A673 (cell line): ENCODE measurements around the gene TMEM174. TPM values are rescaled to one million over a fixed set of nuclear protein-coding genes. Genes with fewer than 3 reads are reported as not detected.

Experiments
- BruUV-seq: library from RNA; stranded (reverse); fragments of 400-500 nt; replicated peaks from 2 replicates; lab custom pipeline; 2021; lab: Mats Ljungman, UMichigan
- CTCF ChIA-PET: fragments of 300-600 bp; sonication (Branson Sonifier 250); formaldehyde crosslinking; loops from one replicate; lab custom pipeline; 2022; ENCODE audit warnings: antibody characterized with exemption; lab: Charles Lee
- POLR2A ChIA-PET: fragments of 300-600 bp; sonication (Branson Sonifier 250); formaldehyde crosslinking; loops from one replicate; lab custom pipeline; 2022; ENCODE audit warnings: antibody characterized with exemption; ENCODE audit not compliant: low non-redundant PET; lab: Charles Lee
- DNase-seq: peaks from one replicate; pipeline ENCODE4 v3.0.0-alpha.2; 2015; ENCODE audit warnings: low spot score
- H3K27ac ChIP-seq: fragments of 200-600 bp; sonication (generic); 2 replicates; pipeline ENCODE4 v1.5.1; 2016; ENCODE audit warnings: mixed run types, low read depth, mild to moderate bottlenecking, mixed read lengths, antibody characterized with exemption, low read length; ENCODE audit not compliant: poor library complexity, severe bottlenecking
- H3K27me3 ChIP-seq: fragments of 200-600 bp; sonication (generic); replicated peaks from 2 replicates; pipeline ENCODE4 v1.6.1; 2017; ENCODE audit warnings: mixed run types, low read depth, mild to moderate bottlenecking, mixed read lengths, antibody characterized with exemption, low read length; ENCODE audit not compliant: insufficient read depth, poor library complexity
- H3K36me3 ChIP-seq: fragments of 200-600 bp; sonication (generic); 2 replicates; pipeline ENCODE4 v1.6.1; 2016; ENCODE audit warnings: mixed run types, mild to moderate bottlenecking, mixed read lengths, antibody characterized with exemption, low read length; ENCODE audit not compliant: insufficient read depth, poor library complexity, severe bottlenecking
- H3K4me1 ChIP-seq: fragments of 200-600 bp; sonication (generic); 2 replicates; pipeline ENCODE4 v1.6.1; 2017; ENCODE audit warnings: mixed run types, mild to moderate bottlenecking, mixed read lengths, antibody characterized with exemption, low read length; ENCODE audit not compliant: insufficient read depth, poor library complexity, severe bottlenecking
- H3K4me3 ChIP-seq: fragments of 200-600 bp; sonication (generic); 2 replicates; pipeline ENCODE4 v1.5.1; 2016; ENCODE audit warnings: low read depth, mixed run types, mild to moderate bottlenecking, mixed read lengths, low read length; ENCODE audit not compliant: poor library complexity, severe bottlenecking
- H3K9me3 ChIP-seq: fragments of 200-600 bp; sonication (generic); 2 replicates; pipeline ENCODE4 v1.6.1; 2016; ENCODE audit warnings: mixed run types, low read depth, mild to moderate bottlenecking, mixed read lengths, antibody characterized with exemption, low read length; ENCODE audit not compliant: poor library complexity, severe bottlenecking
- CTCF ChIP-seq: fragments of 300-800, 200-600 bp; sonication (generic); conservative IDR thresholded peaks from 2 replicates; pipeline ENCODE4 v1.5.1; 2017; ENCODE audit warnings: low read depth, mild to moderate bottlenecking, antibody characterized with exemption, low read length, moderate library complexity, mixed read lengths
- EZH2 ChIP-seq: fragments of 200-600 bp; sonication (generic); IDR thresholded peaks from 2 replicates; pipeline ENCODE4 v1.6.1; 2017; ENCODE audit warnings: borderline replicate concordance, low read depth, mild to moderate bottlenecking, mixed read lengths, antibody characterized with exemption, low read length; ENCODE audit not compliant: poor library complexity, severe bottlenecking
- intact Hi-C: fragments of 100-400 bp; cut with micrococcal nuclease; formaldehyde crosslinking; loops from one replicate; pipeline ENCODE4 v1.10.0; 2022; ENCODE audit not compliant: unreplicated experiment
- total RNA-seq: library from RNA; stranded (reverse); gene quantifications from 2 replicates; pipeline ENCODE4 v1.2.3, GENCODE V29; 2021

Gene TMEM174
- total RNA-seq, 1 experiment from 2014 or later: not detected

GRCh38 chr5:73131711-73132425 is 41.1 kb upstream of the TMEM174 start:
- Histone ChIP-seq H3K36me3 (no peaks in the 10 kb centered on the region), H3K4me3 (no peak overlapping the region), H3K4me1 (no peaks in the 10 kb centered on the region), H3K27me3 (no peaks in the 10 kb centered on the region), H3K9me3 (no peaks in the 10 kb centered on the region), H3K27ac (no peak overlapping the region)
- no TSS peak for BruUV-seq
- intact Hi-C loops: no loop called here
- TF ChIP-seq CTCF: no peak
- ChIA-PET POLR2A (no interaction called here), CTCF (no interaction called here)
- DNase-seq: no peak

GRCh38 chr5:73132759-73133158 is 40.2 kb upstream of the TMEM174 start:
- no peak for DNase-seq
- no TSS peak for BruUV-seq
- ChIA-PET POLR2A (no interaction called here), CTCF (no interaction called here)
- no peak for TF ChIP-seq CTCF
- TF ChIP-seq EZH2: no peak
- H3K4me3 ChIP-seq: no peak overlapping the region
- no peaks in the 10 kb centered on the region for H3K9me3 ChIP-seq
- H3K27me3 ChIP-seq: no peaks in the 10 kb centered on the region
- H3K4me1 ChIP-seq: no peaks in the 10 kb centered on the region
- no peaks in the 10 kb centered on the region for H3K36me3 ChIP-seq
- no peak overlapping the region for H3K27ac ChIP-seq
- intact Hi-C loops: no loop called here

GRCh38 chr5:73135021-73135420 is 38.0 kb upstream of the TMEM174 start:
- H3K9me3 ChIP-seq: no peaks in the 10 kb centered on the region
- CTCF ChIA-PET: interaction anchor here (0.6 kb wide), 1 partner anchor 11 kb away, joined by 3 read pairs; no protein-coding TSS in a partner anchor
- POLR2A ChIA-PET: no interaction called here
- no peak for TF ChIP-seq EZH2
- no peak for TF ChIP-seq CTCF
- no peaks in the 10 kb centered on the region for H3K27me3 ChIP-seq
- no peak for DNase-seq
- BruUV-seq: no TSS peak
- H3K36me3 ChIP-seq: no peaks in the 10 kb centered on the region
- intact Hi-C loops: no loop called here
- H3K27ac ChIP-seq: no peak overlapping the region
- no peak overlapping the region for H3K4me3 ChIP-seq
- no peaks in the 10 kb centered on the region for H3K4me1 ChIP-seq
